IgD-negative memory B cell (primary cell): Measurements from ENCODE around the gene SLC10A6. TPM values are rescaled to one million over a fixed set of nuclear protein-coding genes. Genes with fewer than 3 reads are reported as not detected.

ENCODE experiments used
- H3K27ac Mint-ChIP-seq, 3 donors: one replicate each; pipeline ENCODE4 v1.8.0; 2020 to 2022; ENCODE audit warnings: mild to moderate bottlenecking in 3 of 3, mixed read lengths in 3 of 3, moderate library complexity in 1 of 3
- H3K27me3 Mint-ChIP-seq: one replicate; pipeline ENCODE4 v1.8.0; 2021; ENCODE audit warnings: mixed read lengths
- H3K36me3 Mint-ChIP-seq: one replicate; pipeline ENCODE4 v1.8.0; 2020; ENCODE audit warnings: mild to moderate bottlenecking, mixed read lengths
- H3K4me1 Mint-ChIP-seq, 3 donors: one replicate each; pipeline ENCODE4 v1.8.0; 2020 to 2022; ENCODE audit warnings: mixed read lengths in 3 of 3, mild to moderate bottlenecking in 1 of 3
- H3K4me3 Mint-ChIP-seq, 4 donors: one replicate each; pipeline ENCODE4 v1.8.0; 2020 to 2022; ENCODE audit warnings: mild to moderate bottlenecking in 4 of 4, mixed read lengths in 4 of 4, moderate library complexity in 3 of 4
- H3K9me3 Mint-ChIP-seq, 3 donors: one replicate each; pipeline ENCODE4 v1.8.0; 2020 to 2021; ENCODE audit warnings: mixed read lengths in 3 of 3, mild to moderate bottlenecking in 1 of 3
- polyA plus RNA-seq: library from polyadenylated mRNA; unstranded; fragments of 300-500 nt; fragmentation: Illumina TruSeq; gene quantifications from one replicate; pipeline ENCODE4 v1.2.3, GENCODE V29; 2021

The SLC10A6 gene
- polyA plus RNA-seq, 1 donor from 2014 or later = not detected

DNA sequence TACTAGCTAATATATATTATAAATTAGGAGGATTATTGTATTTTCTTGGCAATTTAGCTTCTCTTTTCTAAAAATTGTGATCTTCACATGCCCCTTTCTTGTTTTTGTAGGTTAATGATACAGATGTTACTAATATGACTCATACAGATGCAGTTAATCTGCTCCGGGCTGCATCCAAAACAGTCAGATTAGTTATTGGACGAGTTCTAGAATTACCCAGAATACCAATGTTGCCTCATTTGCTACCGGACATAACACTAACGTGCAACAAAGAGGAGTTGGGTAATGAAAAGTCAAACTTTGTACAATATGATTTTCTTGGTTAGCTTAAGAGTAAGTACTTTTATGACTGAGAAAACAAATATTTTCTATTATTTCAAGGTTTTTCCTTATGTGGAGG is 74.1 kb downstream of the SLC10A6 start:
- H3K9me3 Mint-ChIP-seq = no peaks in the 10 kb centered on the region
- H3K27ac Mint-ChIP-seq = no peak overlapping the region
- peaks cover 2% of the 10 kb centered on the region for H3K27me3 Mint-ChIP-seq
- no peaks in the 10 kb centered on the region for H3K36me3 Mint-ChIP-seq
- no peak overlapping the region for H3K4me3 Mint-ChIP-seq
- H3K4me1 Mint-ChIP-seq = no peaks in the 10 kb centered on the region

Other genes starting within 250 kb of the SLC10A6 start
- not detected for gene C4orf36, start 43.0 kb upstream of the SLC10A6 start, polyA plus RNA-seq
- 18.8 TPM for gene AFF1, start 85.6 kb upstream of the SLC10A6 start, polyA plus RNA-seq